AG09309 (cell line): ENCODE results near the gene EGR2.
A peak's percentile ranks its signal among the peaks of the same experiment; 100 is the strongest.

ENCODE experiments used
- DNase-seq: peaks from one replicate; pipeline ENCODE4 v3.0.0-alpha.2; 2010; ENCODE audit warnings: low read depth
- H3K4me3 ChIP-seq: 2 replicates; pipeline ENCODE4 v1.5.1; 2011; ENCODE audit warnings: mild to moderate bottlenecking, low read depth, low read length, moderate library complexity; ENCODE audit not compliant: control insufficient read depth
- TF ChIP-seq, protein P1 (sequence below): IDR thresholded peaks from 2 replicates; pipeline ENCODE4 v1.5.1; 2011; ENCODE audit warnings: mild to moderate bottlenecking, low read depth, low read length, inconsistent platforms; ENCODE audit not compliant: insufficient read depth, control insufficient read depth; ENCODE audit errors: missing control alignments

EGR2 gene

GRCh38 chr10:62843600-62843999 lies 27.4 kb upstream of the EGR2 start:
- TF ChIP-seq, protein P1, sequence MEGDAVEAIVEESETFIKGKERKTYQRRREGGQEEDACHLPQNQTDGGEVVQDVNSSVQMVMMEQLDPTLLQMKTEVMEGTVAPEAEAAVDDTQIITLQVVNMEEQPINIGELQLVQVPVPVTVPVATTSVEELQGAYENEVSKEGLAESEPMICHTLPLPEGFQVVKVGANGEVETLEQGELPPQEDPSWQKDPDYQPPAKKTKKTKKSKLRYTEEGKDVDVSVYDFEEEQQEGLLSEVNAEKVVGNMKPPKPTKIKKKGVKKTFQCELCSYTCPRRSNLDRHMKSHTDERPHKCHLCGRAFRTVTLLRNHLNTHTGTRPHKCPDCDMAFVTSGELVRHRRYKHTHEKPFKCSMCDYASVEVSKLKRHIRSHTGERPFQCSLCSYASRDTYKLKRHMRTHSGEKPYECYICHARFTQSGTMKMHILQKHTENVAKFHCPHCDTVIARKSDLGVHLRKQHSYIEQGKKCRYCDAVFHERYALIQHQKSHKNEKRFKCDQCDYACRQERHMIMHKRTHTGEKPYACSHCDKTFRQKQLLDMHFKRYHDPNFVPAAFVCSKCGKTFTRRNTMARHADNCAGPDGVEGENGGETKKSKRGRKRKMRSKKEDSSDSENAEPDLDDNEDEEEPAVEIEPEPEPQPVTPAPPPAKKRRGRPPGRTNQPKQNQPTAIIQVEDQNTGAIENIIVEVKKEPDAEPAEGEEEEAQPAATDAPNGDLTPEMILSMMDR = no peak
- no peak for DNase-seq
- H3K4me3 ChIP-seq = no peak overlapping the region

GRCh38 chr10:62842983-62843382 lies 26.8 kb upstream of the EGR2 start:
- H3K4me3 ChIP-seq = no peak overlapping the region
- no peak for DNase-seq
- TF ChIP-seq, protein P1 = no peak

DNA sequence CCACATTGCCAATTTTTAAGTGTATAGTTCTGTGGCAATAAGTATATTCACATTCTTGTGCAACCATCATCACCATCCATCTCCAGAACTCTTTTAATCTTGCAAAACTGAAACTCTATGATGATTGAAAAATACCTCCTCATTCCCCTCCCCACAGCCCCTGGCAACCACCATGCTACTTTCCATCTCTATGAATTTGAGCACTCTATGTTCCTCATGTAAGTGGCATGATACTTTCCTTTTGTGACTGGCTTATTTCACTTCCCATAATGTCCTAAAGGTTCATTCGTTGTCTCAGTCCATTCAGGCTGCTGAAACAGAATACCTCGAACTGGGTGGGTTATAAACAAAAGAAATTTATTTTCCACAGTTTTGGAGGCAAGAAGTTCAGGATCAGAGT lies 23.4 kb upstream of the EGR2 start:
- TF ChIP-seq, protein P1 = no peak
- no peak overlapping the region for H3K4me3 ChIP-seq
- no peak for DNase-seq

DNA sequence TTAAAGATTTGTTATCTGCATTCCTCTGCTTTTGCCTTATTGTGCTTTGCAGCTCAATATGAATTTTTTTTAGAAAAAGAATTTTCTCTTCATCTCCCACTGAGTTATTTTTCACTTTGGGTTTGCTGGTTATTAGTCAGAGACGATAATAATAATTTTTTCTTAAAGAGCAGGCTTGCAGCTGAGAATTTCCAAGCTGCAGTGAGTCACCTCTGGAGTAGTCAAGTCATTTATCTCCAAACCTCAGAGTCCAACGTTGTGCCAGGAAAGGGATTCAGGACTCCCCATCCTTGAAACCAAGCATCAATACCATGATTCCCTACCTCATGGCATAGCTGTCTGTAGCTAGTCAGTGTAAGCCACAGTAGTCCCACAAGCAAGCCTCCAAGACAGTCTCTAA lies 15.2 kb upstream of the EGR2 start:
- DNase-seq = peak; percentile 47
- H3K4me3 ChIP-seq = no peak overlapping the region
- TF ChIP-seq, protein P1 = no peak

DNA sequence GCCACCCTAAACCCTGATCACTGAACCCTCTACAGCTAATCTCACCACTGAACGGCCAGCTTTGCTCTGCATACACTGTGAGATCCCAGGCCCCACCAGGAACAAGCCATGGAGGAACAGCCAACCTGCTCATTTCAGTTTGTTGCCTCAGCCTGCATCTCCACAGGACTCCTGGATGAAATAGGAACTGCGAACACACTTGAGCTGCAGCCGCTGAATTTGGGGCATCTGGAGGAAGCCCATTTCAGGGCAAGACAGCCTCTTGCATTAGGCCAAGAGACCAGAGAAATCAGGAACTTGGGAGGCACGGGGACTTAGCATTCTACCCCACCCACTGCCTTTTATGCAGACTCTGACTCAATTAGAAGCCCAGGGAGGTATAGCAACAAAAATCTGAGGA lies 14.5 kb upstream of the EGR2 start:
- TF ChIP-seq, protein P1 = no peak
- no peak for DNase-seq
- H3K4me3 ChIP-seq = no peak overlapping the region

- DNase-seq = no peak
- H3K4me3 ChIP-seq = no peak overlapping the region
- TF ChIP-seq, protein P1 = no peak
Observed at GRCh38 chr10:62829622-62830021, 13.5 kb upstream of the EGR2 start.

- no peak for DNase-seq
- no peak overlapping the region for H3K4me3 ChIP-seq
- TF ChIP-seq, protein P1 = no peak
Observed at GRCh38 chr10:62826273-62826672, 10.1 kb upstream of the EGR2 start.
